HG02885 (cell line): ENCODE data around the gene KLHL12.

Experiments
- ATAC-seq: cut with Tn5 transposase; IDR thresholded peaks from one replicate; pipeline ENCODE4 v1.9.1; 2021; ENCODE audit warnings: mild to moderate bottlenecking; ENCODE audit not compliant: unreplicated experiment, poor library complexity

The KLHL12 gene

DNA sequence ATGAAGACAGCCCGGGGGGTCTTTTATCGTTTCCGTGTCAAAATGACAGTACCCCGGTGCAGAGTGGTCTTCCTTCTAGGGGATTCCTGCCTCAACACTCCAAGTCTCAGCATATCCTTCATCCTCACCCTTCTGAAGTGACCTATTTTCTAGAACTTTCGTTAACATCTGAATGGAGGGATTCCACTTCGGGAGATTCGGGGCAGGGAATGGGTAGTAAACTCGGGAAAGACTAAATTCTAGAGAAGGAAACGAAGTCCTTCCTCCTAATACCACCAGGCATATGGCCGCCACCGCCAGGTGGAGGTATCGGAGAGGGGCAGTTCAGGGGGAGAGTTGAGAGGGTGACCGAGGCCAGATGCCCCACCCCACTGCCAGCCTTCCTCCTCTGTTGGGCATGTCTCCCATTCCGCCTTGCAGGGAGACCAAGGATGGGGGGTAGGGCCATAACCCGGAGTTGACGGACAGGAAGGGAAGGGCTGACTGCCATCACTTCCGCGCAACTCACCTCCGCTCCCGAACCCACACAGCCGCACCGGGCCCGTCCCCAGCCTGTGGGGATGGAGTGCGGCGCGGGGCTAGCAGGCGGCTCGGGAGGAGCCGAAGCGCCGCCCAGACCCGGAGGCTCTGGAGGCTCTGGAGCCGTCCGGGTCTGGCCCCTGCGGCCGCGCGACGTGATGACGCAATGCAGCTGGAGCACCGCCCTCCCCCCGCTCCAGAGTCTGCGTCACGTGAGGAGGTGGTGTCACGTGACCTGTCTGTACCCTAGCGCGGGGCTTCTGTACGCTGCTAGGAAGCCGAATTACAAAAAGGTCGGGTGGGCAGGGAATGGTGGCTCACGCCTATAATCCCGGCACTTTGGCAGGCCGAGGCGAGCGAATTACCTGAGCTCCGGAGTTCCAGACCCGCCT lies at the start of gene KLHL12:
Gene KLHL12, minus strand, starts transcription at position 654 of the 911 bp plus-strand sequence. CDS start 2,072 bp downstream, outside the sequence.
- peak; percentile 94 for ATAC-seq

DNA sequence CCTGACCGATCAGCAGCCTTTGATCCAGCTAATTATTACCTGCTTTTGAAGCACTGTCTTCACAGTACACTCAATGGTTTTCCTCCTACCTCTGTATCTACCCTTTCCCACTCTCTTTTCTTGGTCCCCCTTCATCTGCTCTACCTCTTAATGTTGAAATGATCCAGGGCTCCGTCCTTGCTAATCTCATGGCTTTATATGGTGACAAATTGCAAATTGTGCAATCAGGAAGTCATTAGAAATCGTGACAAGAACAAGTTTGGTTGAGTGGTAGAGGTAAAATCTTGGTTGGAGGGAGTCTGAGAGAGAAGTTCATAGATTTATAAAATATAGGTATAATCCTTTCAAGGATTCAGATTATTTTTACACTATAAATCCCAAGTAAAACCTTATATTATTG lies 49.6 kb upstream of the KLHL12 start:
- ATAC-seq = no peak

DNA sequence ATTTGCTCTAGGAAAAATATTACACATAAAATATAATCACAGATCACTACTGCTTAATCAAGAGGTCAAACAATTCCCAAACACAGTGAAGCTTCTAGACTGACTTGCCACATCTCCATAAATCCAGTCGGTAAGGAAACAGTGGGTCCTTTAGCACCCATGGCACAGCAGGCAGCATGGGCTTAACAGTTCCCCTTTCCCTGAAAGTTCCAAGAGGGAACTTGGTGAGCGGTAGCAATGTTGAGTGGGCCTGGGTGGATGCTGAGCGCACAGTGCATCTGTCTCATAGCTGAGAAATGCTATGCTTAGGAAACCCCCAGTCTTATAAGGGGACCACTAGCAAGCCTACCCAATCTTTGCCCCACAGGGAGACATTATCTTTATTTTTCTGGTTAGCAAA lies 47.8 kb upstream of the KLHL12 start:
- ATAC-seq = no peak

DNA sequence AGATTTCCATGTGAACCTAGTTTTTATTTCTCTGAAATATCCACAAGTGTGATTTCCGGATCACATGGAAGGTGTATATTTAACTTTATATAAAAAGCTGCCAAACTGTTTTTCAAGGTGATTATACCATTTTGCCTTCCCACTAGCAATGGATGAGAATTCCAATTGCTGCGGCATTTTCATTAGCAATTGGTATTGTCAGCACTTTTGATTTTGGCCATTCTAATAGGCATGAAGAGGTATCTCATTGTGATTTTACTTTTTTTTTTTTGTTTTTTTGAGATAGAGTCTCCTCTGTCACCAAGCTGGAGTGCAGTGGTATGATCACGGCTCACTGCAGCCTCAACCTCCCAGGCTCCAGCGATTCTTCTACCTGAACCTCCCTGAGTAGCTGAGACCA lies 45.0 kb upstream of the KLHL12 start:
- no peak for ATAC-seq

DNA sequence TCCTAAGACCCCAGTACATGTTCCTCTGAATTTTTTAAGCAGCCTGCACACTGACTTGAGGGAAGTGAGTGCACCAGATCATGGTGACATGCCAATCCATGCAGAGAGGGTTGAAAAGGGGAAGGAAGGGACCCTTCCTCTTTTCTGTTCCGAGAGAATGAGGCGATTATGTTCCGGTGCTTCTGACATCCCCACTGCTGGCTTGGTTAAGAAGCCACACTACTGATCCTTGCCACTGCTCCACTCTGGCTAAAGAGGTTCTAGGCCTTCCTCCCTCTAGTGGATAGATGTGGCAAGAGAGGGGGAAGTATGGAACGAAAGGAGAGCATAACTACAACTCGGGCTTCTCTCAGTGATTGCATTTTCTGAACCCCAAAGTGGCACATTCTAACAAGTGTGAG lies 41.9 kb upstream of the KLHL12 start:
- peak; percentile 52 for ATAC-seq

DNA sequence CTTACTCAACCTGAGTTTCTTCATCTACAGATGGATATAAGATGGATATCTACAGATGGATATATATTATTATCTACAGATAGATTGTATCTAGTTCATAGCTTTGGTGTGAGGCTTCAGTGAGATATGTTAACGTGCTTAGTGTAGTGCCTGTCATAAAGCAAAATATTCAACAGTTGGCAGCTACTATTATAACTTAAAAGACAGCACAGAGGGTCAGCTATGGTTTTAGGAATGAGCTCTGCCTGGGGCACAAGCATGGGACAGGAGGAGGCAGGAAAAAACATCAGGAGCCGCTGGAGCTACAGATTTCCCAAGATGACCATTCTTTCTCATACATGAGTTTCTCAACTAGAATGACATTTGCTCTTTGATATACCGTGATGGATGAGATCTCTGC lies 41.3 kb upstream of the KLHL12 start:
- ATAC-seq = no peak

DNA sequence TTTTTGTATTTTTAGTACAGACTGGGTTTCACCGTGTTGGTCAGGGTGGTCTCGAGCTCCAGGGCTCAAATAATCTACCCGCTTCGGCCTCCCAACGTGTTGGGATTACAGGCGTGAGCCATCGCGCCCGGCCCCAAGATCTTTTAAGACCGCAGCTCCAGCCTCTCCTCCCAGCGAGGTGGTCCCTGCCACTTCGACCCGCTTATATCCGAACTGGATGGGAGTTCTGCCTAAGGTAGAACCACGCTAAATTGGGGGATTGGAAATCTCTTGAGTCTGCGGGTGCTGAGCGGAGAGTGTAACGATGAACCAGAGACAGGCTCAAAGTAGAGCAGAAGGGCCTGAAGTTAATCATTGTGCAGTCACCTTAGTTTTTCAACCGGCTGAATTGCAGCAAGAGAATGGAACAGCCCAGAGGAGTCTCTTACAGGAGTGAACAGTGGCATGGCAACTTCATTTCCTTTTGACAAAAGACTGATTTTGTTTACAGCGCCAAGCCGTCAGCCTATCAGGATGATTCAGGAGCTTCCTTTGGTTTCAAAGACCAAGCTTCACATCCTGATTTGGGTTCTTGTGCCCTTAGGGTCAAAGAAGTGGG lies 40.7 kb upstream of the KLHL12 start:
- peak; percentile 14 for ATAC-seq

DNA sequence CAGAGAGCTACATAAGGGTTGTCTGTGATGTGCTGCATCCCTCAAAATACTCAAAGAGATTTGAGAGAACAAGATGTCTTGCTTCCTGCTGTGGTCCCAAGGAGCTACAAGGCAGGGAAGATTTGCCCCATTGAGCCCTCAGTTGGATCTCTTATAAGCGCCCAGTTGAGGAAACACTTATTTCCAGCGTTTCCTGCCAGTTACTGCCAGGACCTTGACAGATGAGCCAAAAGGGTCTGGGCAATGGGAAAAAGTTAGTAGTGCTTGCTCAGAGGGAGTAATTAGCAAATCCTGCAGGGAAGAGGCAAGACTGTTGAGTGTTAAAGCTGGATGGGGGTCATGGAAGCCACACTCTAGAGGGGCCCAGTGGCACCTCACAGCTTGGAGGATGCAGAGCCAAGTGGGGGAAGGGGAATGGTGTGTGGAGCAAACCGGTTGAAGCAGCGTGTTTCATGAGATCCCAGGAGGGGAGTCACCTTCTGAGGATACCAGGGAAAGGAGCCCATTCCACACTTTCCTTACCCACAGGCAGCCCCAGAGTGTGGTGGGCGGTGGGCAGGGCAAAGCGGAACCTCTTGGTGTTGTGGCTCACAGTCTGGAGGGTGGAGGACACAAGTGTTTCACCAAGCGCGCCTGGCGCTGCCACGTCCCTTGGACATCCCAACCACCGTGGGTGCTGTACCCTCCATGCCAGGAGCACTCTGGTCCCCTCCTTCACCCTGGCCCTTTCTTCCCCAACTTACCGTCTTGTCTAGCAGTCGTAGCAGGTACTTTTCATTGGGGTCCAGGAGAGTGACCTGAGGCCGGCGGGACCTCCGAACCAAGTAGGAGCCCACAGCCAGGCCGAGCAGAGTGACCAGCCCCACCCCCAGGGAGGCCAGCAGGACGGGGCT lies 39.2 kb upstream of the KLHL12 start:
- ATAC-seq = no peak

DNA sequence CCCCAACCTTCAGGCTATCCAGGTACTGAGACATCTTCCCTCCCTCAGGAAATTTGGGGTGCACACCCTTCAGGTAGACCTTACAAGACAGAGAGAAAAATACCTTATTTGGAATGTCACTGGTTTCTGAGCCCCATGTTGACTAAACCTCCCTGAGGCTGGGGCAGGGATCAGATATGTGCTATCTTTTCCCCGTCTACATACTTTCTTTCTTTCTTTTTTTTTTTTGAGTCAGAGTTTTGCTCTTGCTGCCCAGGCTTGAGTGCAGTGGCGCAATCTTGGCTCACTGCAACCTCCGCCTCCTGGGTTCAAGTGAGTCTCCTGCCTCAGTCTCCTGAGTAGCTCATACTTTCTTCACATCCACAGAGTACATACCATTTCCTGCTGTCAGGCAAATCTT lies 38.4 kb upstream of the KLHL12 start:
- ATAC-seq = no peak

DNA sequence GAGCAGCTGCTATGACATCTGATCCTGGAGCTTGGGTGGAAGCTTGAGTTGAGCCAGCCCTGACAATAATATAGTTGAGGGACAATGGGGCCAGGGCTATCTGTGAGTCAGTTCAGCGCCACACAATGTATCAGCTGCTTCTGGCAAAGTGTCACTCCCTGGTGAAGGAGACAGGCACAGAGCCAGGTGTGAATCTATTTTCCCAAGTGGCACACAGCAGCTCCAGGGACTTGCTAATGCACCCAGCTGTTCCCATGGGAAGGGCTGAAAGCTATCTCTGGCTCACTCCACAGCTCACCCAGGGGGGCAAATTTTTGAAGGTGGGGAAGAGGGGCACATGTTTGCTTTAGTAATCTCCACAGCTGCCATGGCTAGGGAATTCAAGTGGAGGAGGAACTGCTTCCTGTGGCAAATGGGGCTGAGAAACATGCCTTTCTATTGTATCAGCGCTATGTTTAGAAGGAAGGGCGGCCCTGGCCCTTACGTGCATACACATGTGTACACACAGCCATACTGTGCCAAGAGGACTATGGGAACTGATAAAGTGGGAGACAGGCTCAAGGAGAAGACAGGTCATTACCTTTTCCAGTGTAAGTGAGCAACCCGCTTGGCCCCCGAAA lies 37.9 kb upstream of the KLHL12 start:
- ATAC-seq = no peak

DNA sequence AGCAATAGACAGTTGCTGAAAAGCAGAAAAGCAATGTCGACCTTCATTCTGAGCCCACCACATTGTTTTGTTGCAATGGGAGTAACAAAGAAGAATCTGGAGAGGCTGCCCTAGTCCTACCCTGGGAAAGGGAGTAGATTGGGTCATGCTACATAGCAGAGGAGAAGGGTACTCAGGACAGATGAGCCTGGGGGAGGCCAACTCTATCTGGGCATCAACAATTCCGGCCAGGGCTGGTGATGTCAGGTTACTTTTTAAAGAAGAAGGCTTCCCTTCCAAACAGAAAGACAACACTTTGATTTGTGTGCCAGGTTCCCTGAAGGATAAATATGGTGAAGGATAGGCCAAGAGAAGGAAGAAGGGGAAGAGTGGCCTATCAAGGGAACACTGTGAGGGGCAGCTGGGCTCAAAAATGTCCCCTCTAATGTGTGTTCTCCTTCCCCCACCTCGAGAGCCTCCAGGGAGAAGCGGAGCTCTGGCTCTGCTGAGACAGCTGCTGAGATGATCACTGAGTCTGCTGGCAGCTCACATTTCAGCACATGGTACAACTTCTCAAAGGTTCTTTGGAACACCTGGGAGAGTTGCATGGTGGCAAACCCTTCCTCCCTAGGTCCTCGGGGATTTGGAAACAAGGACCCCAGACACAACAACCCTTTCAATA lies 34.3 kb upstream of the KLHL12 start:
- no peak for ATAC-seq

DNA sequence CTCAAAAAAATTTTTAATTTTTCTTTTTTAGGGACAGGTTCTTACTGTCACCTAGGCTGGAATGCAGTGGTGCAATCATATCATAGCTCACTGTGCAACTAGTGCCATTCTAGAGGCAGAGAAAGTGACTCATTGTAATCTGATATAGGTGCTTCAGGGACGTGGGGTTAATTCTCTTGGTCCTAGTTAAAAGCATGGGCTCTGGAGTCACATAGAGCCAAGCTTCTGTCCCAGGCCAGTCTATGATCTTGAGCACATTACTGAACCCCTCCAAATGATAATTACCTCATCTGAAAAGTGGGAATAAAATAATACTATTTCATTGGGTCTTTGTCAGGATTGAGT lies 32.2 kb upstream of the KLHL12 start:
- no peak for ATAC-seq

DNA sequence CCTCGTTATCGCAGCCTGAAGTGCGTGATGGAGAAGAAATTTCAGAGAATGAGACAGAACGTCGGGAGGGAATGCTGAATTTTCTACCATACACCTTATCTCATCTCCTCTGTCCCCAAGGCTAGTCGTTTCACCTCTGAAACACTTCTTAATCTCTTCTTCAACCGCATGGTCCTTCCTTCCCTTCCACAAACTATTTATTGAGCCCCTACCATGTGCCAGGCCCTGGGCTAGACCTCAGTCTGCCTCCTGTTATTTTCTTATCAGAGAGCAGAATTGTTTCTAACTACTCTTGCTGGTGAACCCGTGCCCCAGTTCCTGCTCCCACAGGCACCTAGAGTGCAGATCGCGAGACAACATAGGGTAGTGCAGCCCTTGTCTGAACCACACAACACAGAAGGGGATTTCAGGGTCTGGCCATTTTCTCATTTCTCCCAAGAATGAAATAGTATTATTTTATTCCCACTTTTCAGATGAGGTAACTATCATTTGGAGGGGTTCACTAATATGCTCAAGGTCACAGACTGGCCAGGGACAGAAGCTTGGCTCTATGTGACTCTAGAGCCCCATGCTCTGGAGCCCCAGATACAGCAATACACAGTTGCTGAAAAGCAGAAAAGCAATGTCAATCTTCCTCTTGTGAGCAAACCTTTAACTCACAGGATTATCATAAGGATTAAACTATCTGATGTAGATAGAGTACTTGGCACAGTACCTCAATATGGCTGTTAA lies 31.7 kb upstream of the KLHL12 start:
- peak; percentile 3 for ATAC-seq

DNA sequence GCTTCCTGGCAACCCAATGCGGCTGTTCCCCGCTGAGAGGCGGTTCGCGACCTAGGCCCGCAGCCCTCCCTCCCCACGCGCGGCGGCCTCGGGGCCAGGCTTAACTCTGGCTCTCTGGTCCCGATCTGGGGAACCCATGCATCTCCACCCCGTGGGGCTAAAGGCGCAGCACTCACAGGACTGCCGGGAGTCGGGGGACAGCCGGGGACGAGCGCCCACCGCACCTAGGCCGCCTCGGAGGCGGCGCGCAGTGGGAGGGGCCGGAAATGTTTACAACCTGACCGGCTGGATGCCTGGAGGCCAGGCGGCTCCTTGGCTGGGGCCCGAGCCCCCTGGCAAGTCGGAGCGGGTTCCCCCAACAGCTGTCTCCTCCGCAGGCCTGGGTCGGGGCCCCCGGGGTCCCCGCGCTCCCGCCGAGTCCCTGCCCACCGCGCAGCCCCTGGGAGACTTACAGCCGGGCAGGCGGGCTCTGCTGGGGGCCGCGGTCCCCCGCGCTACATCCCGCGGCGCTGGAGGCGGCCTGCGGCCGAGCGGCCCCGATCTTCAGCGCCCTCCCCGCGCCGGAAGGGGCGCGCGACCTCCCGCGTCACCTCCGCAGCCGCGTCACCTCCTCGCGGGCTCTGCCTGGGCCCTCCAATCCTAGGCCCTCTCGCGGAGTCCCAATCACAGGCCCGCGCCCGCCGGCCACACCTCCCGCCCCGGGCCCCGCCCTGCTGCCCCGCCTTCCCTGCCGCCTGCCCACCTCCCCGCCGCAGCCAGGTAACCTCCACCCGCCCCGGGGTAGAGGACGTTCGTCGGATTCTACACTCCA lies 30.9 kb upstream of the KLHL12 start, which contains the start of gene ADIPOR1:
Gene ADIPOR1, minus strand, starts transcription at position 580 of the 811 bp plus-strand sequence. CDS start 7,242 bp downstream, outside the sequence.
- peak; percentile 99 for ATAC-seq

DNA sequence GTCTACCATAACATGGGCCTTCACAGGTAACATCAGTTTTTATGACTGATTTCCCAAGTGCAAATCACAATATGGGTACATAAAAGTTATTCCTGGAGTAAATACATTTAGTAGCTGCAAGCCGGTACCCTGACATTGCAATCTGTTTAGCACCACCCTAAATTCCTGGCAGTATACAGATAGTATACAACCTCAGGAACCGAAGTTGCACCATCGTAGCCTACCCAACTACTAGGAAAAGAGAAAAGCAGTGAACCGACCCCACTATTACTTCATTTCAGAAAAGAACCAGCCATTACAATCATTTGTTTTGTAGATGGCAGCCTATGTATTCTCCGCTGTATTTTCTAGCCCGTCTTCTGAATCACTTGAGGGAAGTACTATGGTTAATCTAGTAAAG lies 29.9 kb upstream of the KLHL12 start:
- ATAC-seq = no peak

DNA sequence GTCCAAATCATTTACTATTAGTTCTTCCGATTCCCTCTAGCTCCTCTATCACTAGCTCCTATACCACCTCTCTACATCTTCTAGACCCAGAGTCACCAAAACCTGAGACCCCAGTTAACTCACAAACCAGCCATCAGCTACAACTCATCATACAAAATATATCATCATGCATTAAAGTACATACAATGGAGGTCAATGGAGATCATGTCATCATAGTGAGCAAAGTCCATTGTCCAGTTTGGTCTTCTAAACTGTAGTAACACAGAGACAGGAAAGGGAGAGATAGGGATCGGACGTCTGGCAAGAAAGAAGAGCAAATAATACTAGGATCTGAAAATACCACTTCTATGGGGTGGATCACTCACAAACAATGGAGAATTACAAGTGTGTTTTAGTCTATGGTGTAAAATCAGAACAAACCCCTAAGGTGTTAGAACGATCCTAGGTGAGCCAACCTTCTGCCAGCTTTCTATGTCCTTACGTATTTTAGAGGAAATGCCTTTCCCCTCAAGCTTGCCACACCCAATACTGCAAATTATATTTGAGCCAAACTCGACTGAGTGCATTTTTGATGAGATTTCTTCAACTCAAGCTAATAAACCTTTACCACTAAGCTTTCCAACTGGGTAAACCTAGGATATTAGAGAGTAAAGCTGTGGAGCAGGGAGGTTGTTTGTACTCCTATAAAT lies 27.2 kb upstream of the KLHL12 start:
- no peak for ATAC-seq

DNA sequence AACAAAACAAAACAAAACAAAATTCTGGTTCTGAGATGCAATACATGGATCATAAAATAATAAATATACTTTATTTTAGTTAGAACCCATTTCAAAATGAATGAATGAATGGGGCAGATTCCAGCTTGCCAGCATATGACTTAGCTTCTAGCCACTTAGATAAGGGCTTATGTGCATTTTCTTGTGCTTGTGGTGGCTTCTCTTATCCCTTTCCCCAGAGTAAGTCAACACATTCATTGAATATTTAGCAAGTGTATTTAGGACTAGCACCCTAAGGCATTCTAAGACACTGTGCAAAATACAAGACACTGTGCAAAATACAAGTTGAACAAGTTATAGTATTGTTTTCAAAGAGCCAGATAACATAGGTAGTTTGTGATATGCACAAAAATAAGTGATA lies 26.4 kb upstream of the KLHL12 start:
- no peak for ATAC-seq

DNA sequence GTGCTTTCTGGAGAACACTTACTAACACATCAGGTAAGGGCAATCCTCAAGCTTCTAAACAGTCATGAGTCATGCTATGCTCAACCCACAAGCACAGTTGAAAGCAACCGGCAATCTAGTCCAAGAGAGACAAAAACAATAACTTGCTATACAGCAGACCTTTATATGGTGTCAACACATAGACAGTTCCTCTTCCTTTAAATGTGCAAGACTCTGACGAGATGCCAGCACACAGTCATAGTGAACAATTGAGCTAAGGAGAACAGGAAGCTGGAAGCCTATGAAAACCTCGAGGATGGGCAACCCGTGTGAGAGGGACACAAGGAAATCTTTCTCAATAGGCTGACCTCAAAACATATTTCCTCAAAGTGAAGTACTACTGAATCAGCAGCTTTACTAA lies 25.8 kb upstream of the KLHL12 start:
- ATAC-seq = no peak
